ENCODE data around the gene MAN1C1. TPM values are rescaled to one million over a fixed set of nuclear protein-coding genes. Genes with fewer than 3 reads are reported as not detected.
"Not testable (repeated sequence)": the region's sequence is repeated elsewhere in the genome, so short reads cannot be mapped to it uniquely, and the experiment has no call there.

The MAN1C1 gene
- polyA plus RNA-seq, 4 donors, result 11.5 to 17.5 (median 16.3) TPM

DNA sequence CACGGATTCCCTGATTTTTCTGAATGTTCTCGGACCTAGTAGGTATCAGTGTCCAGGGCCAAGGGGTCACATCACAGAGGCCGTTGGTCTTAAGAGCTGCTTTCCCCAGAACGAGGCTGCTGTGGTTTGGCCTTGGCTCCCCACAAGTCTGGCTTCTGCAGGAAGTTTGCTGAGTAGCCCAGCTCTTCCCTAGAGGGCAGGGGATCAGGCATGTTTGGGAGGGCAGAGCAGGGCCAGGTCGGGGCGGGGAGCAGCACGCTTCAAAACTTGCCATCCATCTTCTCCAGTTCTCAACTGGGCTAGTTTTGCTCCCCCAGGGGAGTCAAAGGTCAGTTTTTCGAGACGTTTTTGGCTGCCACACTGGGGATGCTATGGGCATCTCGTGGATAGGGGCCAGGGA lies 37.0 kb downstream of the MAN1C1 start:
- DNase-seq (ENCODE audit: low read depth in 4 of 4, low spot score in 3 of 4), result no peak

DNA sequence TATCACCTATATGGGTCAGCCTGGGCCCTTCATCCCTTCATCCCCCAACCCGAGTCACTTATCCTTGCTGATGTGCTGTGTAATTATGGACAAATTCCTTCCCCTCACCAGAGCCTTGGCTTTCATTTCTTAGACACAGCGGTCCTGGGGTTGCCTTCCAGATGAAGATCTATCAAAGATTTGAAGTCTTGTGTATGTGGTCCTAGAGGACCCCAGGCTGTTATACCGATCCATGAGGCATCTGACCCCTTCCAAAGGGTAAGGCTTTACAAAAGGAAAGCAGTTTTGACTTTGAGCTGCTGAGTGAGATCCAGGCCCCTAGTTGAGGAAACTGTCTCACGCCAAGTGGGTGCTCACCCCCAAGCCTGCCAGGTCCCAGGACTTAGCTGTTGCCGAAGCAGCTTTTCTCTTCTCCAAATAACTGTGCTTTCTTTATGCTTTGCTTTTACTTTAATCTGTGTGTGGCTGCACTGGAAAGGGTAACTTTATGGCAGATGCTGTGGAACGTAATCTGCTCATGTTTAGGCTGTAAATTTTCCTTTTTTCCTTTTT lies 37.6 kb downstream of the MAN1C1 start:
- no peak for DNase-seq (ENCODE audit: low read depth in 4 of 4, low spot score in 3 of 4)

DNA sequence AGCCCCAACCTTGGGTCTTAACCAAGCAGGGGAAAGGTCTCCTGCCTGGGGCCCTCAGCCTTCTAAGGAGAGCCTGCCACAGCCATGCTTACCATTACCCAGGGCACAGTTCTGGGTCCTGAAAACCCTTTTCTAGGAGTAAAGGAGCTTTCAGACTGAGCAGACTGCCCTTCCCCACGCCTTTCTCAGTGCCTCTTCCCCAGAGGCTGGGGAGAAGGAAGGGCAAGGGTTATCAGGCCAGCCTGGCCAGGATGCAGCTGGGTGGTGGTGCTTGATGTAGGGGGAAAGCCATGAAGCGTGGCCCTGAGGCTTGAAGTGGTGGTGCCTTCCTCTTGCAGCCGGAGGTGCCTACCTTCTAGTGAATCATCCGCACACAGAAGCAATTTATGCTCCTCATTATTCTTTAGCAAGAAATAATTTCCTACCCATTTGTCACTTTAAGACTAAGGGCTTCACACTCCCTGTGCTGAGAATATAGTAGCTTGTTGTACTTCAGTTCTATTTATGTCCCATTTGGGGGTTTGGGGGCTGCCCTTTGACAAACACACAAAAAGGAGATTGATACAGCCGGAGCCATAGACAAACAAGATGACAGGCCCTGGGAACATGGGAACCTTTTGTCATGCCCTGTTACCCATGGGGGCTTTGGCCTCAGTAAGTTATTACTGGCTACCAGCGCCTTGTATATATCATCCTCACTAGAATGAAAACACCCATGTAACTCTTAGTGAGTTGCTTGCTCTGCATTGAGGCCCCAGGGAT lies 40.7 kb downstream of the MAN1C1 start:
- DNase-seq (ENCODE audit: low read depth in 4 of 4, low spot score in 3 of 4), result no peak

DNA sequence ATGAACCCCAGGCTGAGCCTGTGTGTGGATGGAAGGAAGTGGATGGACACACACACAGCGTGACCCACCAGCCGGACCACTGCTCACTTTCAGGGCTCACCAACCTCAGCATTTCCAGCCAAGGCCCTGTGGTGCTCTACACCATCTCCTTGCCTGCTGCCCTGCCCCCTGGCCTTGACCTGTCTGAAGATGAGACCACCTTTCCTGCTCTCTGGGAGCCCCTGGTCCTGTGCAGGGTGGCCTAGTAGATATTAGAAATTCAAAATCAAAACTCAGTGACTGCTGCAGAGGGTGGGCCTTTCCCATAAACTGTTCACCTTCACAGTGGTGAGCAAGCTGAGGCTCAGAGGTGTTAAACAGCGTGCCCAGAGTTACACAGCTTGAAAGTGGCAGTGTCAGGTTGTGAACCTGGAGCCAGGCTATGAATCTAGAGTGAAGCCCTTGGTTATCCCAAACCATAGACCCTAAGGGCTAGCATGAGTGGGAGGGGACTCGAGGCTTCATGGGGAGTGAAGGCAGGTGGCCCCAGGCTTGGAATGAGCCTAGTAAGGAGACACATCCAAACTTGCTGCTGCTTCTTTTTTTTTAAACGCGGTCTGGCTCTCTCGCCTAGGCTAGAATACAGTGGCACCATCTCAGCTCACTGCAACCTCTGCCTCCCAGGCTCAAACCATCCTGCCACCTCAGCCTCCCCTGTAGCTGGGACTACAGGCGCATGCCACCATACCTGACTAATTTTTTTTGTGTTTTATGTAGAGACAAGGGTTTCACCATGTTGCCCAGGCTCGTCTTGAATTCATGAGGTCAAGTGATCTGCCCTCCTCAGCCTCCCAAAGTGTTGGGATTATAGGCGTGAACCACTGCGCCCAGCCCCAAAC lies 41.5 kb downstream of the MAN1C1 start:
- no peak for DNase-seq (ENCODE audit: low read depth in 4 of 4, low spot score in 3 of 4)

DNA sequence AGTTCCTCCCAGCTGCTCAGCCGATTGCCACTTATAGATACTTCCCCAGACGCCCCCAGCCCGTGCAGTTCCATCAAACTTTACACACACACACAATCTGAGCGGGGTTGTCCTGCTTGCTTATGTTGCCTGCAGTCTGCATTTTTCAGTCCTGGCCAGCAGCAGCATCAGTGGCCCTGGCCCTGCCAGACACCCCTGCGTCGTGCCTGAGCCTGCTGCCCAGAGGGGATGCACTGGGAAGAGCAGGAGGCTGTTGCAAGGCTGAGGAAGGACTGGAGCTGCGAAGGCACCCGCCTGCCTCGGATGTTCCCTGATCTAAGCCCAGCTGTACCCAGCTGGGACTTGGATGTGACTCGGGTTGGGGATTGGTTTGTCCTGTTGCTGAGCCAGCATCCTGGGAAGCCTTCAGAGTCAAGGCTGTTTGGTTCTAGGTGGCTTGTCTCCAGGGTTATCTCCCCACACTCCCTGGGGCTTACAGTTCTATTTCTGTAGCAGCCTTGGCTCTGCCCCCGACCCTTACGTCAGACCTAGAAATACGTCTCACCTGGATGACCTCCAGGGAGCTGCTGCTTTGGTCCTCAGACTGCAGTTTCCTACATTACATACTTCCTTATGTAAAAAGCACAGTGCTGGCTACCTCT lies 42.3 kb downstream of the MAN1C1 start:
- no peak for DNase-seq (ENCODE audit: low read depth in 4 of 4, low spot score in 3 of 4)

DNA sequence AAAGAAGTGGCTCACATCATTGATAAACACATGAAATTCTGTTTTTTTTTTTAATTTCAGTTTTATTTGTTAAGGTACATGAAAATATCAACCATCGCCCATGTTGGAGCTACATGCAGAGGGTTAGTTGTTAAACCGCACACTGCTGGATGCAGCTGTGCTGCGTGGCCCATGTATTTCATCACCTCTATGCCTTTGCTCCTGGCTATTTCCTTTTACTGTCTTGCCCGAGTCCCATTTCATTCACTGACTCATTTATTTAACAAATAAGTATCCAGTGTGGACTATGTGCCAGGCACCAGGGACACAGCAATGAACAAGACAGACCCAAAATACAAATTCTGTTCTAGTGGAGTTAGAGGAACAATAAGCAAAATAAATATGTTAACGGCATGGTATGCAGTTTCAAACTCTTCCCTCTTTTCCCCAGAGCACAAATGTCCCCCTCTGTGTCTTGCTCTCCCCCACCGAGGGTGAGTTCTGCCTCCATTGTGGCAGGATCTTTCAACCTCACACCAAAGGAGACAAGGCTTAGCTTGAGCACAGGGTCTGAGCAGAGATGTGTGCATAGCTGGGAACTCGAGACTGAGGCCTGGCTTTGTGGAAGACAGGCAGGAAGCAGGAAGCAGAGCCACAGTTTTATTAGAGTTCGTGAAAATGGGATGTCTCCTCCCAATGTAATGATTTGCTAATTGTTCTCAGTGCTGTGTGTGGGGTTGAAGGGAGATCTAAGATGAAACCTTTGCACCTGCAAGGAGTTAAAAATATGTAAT lies 44.6 kb downstream of the MAN1C1 start:
- DNase-seq (ENCODE audit: low read depth in 4 of 4, low spot score in 3 of 4), result no peak

DNA sequence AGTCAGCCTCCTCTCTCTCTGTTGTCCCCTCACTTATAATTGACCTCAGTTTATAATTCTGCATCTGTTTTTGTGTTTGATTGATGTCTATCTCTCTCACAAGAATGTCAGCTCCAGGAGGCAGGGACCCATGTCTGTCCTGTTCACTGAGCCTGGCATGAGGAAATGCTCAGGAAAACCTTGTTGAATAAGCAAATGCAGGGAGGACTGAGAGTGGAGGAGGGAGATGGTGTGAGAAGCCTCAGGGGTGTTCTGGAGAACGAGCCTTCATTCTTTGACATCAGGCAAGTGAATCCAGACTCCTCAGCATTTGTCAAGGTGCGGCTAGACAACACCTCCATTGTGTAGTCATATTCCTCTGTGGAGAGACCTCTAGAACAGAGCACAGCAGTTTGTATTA lies 45.5 kb downstream of the MAN1C1 start:
- DNase-seq (ENCODE audit: low read depth in 4 of 4, low spot score in 3 of 4), result no peak

DNA sequence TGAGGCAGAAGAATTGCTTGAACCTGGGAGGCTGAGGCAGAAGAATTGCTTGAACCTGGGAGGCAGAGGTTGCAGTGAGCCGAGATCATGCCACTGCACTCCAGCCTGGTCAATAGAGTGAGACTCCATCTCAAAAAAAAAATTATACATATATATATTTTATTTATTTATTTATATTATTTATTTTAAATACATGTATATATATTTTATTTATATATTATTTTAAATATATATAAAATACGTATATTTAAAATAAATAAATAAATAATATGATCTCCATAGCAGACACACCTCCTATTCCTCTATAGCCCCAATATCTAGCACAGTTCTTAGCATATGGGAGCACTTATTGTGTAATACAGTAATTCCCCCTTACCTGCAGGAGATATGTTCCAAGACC lies 46.4 kb downstream of the MAN1C1 start:
- DNase-seq (ENCODE audit: low read depth in 4 of 4, low spot score in 3 of 4), result not testable (repeated sequence)

DNA sequence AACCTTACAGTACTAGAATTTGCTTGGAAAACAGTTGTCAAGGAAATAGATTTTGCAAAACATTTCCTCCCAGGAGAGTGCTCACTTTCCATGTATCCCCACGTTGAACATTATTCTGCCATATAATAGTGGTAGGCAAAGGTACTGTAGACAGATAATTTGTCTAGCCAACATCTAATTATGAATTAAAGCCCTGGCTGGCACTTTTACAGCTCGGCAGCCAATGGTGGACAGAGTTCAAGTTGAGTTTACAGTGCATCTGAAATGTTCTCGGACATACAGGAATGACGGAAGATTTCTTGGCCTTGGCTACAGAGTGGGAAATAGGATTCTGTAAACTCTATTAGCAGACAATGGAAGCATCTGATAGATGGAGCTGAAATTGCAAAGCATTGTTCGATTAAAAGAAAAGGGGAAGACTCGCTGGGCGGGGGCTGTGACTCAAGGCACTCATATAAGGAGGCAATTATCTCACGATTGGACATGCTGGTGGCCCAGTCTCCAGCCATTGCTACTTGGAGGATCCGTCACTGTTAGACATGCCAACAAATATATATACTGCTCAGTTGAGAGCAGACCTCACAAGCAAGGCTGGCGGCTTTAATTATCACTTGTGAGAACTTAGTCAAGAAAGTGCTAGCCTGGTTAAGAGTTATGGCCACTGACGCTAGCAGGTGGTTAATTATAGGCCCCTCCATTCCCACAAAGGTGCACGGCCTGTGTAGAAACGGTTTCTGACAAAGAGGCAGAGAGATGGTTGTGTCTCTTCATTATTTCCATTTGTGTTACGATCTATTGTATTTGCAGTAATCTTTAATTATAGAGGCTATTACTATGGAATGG lies 48.0 kb downstream of the MAN1C1 start:
- no peak for DNase-seq (ENCODE audit: low read depth in 4 of 4, low spot score in 3 of 4)

DNA sequence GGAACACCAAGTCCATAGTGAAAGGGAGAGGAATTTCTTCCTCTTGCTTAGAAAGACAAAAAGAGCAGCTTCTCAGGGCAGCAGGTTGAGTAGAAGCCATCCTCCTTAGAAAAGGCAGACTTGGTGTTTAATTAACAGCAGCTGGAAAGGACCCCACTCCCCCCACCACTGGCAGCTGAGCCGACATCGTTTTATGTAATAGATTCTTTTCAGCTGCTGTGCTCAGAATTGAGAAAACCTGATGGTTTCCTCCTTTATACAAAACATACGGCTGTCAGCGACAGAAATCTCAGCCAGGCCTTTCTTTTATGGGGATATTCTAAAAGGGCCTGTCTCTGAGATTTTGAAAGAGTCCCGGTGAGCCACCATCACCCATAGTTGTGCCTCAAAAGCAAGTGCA lies 49.9 kb downstream of the MAN1C1 start:
- no peak for DNase-seq (ENCODE audit: low read depth in 4 of 4, low spot score in 3 of 4)

DNA sequence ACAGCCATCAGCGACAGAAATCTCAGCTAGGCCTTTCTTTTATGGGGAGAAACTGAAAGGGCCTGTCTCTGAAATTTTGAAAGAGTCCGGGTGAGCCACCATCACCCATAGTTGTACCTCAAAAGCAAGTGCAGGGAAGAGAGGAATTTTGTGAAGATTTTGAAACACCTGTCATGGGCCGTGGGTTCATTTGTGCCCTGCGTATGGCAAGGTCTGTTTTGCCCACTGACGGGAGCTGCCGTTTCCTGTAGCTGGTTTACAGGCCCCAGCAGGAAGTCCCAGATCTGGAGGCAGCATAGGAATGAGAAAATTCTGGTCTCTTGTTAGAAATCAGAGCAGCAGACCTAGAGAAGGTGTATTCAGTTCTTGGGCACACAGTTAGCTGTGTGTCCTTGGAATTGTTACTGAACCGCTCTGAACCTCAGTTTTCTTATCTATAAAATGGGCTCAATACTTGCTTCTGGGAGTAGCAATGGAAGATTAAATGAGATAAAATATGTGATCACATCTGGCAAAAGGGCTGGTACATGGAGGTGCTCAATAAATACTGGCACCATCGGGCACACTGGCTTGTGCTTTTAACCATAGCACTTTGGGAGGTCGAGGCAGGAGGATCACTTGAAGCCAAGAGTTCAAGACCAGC lies 52.5 kb downstream of the MAN1C1 start:
- no peak for DNase-seq (ENCODE audit: low read depth in 4 of 4, low spot score in 3 of 4)

DNA sequence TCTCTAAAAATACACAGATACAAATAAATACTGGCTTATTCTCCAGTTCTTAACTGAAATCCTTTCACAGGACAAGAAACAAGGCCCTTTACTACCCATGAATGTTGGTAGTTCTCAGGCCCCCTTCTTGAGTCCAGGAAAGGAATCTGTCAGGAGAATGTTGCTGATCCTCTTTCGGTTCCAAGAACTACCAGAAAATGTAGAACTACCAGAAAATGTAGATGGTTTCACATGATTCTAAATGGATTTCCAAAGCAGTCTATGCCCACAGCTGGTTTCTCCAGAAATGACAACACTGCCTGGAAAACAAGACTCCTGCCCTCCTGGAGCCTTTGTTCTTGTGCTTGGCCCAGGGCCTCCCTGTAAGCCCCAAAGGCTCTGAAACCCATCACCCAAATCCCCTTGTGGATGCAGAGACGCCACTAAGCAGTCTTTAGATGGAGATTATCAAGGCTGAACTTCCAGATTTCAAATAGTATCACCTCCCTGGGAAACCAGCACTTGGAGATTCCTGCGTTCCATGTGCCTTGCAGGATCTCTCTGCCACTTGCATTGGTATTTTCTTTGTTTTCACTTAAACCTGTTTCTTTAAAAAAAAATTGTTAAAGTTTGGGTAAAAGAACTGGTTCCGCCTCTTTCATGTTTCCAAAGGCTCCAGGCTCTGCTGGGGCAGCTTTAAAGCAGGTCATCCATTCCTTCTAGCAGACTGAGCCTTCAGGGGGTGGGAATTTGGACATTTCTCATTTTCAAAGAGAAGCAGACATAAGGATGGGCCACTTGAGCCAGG lies 53.4 kb downstream of the MAN1C1 start:
- no peak for DNase-seq (ENCODE audit: low read depth in 4 of 4, low spot score in 3 of 4)

DNA sequence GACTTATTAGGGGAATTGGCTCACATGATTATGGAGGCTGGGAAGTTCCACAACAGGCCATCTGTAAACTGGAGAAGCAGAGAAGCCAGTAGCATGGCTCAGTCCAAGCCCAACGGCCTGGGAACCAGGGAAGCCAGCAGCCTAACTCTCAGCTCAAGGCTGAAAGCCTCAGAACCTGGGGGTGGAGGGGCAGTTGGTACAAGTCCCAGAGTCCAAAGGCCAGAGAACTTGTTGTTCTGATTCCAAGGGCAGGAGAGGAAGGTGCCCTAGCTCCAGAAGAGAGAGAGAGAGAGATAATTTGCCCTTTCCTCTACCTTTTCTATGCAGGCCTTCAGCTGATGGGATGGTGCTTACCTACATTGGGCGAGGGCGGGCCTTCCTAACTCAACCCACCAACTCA lies 55.3 kb downstream of the MAN1C1 start:
- no peak for DNase-seq (ENCODE audit: low read depth in 4 of 4, low spot score in 3 of 4)

DNA sequence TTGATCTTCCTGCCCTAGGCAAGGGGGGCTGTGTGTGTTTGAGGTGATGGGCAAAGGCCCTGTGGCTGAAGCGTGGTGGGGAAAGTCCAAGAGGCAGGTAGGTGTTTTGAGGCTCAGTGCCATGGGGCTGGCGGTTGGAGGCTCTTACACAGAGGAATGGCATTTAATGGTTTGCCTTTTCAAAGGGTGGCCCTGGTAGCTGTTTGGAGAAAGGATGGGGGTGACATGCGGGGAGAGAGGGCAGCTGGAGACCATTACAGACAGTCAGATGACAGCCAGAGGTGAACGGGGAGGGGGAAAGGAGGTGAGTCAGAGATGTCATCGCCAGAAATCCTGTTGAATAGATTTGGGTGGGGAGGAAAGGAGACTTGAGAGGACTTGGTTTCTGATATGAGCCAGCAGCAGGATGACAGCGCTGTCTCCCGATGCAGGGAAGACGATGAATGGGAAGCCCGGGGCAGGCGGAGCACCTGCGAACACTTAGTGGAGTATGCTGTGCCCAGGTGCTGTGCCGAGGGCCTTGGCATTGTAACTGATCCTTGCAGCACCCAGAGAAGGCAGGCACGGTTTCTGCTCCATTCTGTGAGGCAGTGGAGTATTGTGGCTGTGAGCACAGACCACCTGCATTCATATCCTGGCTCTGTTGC lies 56.3 kb downstream of the MAN1C1 start:
- DNase-seq (ENCODE audit: low read depth in 4 of 4, low spot score in 3 of 4), result no peak

DNA sequence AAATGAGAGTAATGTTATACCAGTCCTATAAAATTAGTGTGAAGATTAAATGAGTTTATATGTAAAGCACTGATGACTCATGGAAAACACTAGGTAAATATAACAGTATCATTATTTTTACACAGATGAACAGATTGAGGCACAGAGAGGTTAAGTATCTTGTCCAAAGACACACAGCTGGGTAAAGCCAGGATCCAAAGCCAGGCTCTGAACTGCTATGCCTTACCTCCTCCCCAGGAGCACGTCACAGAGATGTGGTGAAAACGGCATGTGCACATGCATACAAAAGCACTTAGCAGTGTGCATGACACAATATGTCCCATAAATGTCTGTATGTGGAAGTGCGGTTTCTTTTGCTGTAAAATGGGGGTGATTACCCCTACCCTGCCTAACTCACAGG lies 56.9 kb downstream of the MAN1C1 start:
- DNase-seq (ENCODE audit: low read depth in 4 of 4, low spot score in 3 of 4), result no peak

DNA sequence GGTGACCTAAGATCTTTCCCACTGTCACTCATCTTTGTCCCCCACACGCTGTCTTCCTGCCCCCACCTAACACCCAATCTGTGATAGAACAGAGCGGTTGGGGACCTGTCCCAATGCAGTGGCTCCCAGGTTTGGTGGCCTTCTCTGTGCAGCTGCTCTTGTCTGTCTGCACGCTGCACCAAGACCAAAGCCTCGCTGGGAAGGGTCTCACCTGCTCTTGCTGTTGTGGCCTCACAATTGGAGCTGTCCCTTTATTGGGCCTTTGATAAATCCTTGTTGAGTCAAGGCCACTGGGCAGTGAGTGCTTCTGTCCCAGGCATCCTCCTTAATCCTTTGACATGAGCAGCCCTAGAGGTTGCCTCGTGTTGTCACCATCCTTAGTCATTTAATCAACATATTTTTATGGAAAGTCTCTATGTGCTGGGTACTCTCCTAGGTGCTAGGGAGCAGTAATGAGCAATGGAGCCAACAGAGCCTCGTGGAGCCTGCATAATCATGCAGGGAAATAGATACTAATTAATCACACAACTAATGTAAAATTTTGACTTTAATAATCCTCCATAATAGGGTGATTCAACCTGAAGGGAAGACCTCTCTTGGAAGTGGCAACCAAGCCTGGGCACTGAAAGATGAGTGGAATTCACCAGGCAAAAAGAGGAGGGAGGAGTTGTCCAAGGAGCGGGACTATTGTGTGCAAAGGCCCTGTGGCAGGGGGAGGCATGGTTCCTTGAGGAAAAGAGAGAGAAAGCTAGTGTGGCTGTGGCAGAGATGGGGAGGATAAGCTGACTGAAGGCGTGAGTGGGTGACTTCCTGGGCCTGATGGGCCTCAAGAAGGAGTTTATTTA lies 57.6 kb downstream of the MAN1C1 start:
- no peak for DNase-seq (ENCODE audit: low read depth in 4 of 4, low spot score in 3 of 4)

DNA sequence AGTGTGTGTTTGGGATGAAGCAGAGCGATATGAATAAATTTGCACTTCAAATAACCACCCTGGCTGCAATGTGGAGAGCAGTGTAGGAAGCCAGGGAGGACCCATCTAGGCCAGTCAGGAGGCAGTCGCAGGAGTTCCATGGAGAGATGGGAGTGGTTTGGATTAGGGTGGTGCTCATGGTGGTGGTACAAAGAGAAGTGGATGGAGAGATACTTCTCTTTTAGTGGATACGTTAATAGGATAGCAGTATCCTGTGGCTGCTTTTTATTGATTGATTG lies 58.2 kb downstream of the MAN1C1 start:
- DNase-seq (ENCODE audit: low read depth in 4 of 4, low spot score in 3 of 4), result no peak

Data from left renal pelvis (tissue), 4 donors.